Epithelial cell of esophagus (primary cell): ENCODE data around the gene DNER.

Experiments used
- DNase-seq: peaks from one replicate; pipeline ENCODE4 v3.0.0; 2010; ENCODE audit warnings: low read depth
- H3K4me3 ChIP-seq: 2 replicates; pipeline ENCODE4 v1.5.1; 2011; ENCODE audit warnings: mild to moderate bottlenecking, low read length, control low read depth
- TF ChIP-seq, protein P1 (sequence below): IDR thresholded peaks from 2 replicates; pipeline ENCODE4 v1.5.1; 2011; ENCODE audit warnings: low read depth, mild to moderate bottlenecking, low read length, control low read depth, inconsistent platforms; ENCODE audit not compliant: insufficient read depth; ENCODE audit errors: missing control alignments

DNER gene

DNA sequence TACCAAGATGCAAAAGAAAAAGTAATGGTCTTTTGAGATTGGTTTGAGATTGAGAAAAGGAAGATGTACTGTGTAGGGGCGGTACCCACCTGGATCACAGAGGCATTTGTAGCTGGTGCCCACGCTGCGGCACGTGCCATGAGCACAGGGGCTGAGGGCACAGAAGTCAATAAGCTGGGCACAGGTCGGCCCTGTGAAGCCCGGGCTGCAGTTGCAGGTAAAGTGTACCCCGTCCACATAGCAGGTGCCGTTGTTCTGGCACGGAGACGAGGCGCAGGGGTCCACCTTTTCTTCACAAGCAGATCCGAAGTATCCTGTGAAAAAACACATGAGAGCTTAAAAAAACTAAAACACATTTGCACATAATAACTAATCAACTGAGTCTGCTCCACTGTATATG lies 267.1 kb downstream of the DNER start:
- H3K4me3 ChIP-seq = no peak overlapping the region
- TF ChIP-seq, protein P1, sequence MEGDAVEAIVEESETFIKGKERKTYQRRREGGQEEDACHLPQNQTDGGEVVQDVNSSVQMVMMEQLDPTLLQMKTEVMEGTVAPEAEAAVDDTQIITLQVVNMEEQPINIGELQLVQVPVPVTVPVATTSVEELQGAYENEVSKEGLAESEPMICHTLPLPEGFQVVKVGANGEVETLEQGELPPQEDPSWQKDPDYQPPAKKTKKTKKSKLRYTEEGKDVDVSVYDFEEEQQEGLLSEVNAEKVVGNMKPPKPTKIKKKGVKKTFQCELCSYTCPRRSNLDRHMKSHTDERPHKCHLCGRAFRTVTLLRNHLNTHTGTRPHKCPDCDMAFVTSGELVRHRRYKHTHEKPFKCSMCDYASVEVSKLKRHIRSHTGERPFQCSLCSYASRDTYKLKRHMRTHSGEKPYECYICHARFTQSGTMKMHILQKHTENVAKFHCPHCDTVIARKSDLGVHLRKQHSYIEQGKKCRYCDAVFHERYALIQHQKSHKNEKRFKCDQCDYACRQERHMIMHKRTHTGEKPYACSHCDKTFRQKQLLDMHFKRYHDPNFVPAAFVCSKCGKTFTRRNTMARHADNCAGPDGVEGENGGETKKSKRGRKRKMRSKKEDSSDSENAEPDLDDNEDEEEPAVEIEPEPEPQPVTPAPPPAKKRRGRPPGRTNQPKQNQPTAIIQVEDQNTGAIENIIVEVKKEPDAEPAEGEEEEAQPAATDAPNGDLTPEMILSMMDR = no peak
- no peak for DNase-seq

DNA sequence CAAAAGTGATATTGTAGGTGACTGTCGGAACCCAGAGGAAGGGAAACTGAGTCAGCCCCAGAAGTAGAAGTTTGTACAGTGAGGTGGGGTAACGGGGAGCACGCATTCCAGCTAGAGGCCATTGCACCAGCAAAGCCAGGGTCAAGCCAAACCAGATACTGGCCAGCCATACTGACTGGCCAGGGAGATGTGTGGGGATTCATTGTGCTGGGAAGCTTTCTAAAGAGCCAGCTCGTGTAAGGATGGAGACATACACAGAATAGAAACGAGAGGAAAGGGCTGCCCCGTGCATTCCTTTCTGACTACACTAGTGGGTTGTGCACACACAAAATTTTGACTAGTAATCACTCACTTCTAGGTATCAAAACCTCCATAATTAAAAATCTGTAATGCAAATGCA lies 268.0 kb downstream of the DNER start:
- TF ChIP-seq, protein P1 = no peak
- H3K4me3 ChIP-seq = no peak overlapping the region
- DNase-seq = no peak

DNA sequence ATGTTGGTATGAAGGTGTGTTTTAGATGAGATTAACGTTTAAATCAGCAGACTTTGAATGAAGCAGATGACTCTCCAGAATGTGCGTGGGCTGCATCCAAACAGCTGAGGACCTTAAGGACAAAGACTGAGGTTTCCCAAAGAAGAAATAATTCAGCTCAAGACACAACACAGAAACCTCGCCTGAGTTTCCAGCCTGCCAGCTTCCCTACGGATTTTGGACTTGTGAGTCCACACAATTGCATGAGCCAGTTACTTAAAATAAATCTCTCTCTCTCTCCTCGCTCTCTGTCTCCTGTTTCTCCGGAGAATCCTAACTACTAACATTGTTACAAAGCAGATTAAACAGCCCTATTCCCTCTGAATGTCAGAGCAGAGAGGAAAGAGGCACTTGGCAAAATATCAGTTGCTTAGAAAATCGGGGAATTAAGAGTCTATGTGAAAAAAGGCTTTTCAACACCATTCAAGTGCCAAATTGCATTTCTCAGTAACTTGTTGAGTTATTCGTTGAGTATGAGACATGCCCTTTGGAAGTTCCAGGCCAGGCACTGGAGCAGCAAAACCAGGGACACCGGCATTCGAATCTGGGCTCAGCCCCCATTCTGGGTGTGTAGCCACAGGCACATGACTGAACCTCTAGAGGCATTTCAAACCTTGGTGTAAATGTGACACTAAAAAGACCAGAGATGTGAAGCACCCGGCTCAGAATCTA lies 268.7 kb downstream of the DNER start:
- peak; percentile 39 for DNase-seq
- TF ChIP-seq, protein P1 = no peak
- no peak overlapping the region for H3K4me3 ChIP-seq

DNA sequence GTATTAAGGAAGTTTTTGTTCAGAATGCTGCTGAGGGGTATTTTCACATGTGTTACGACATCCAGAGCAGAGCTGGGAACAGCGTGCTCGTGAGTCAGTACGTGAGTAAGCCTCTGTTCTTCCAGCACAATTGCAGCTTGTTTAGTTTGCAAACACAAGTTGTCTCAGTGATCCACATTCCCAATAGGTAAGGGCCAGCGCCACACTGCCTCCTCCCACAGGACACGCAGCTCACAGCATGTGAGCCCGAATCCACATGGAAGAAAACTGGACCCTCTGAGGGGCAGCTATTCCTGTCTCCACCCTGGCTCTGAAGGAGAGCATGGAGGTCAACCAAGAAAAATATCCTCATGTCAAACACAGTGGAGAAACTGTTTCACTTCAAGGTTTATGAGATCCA lies 269.3 kb downstream of the DNER start:
- DNase-seq = peak; percentile 98
- no peak overlapping the region for H3K4me3 ChIP-seq
- TF ChIP-seq, protein P1 = peak; percentile 34

DNA sequence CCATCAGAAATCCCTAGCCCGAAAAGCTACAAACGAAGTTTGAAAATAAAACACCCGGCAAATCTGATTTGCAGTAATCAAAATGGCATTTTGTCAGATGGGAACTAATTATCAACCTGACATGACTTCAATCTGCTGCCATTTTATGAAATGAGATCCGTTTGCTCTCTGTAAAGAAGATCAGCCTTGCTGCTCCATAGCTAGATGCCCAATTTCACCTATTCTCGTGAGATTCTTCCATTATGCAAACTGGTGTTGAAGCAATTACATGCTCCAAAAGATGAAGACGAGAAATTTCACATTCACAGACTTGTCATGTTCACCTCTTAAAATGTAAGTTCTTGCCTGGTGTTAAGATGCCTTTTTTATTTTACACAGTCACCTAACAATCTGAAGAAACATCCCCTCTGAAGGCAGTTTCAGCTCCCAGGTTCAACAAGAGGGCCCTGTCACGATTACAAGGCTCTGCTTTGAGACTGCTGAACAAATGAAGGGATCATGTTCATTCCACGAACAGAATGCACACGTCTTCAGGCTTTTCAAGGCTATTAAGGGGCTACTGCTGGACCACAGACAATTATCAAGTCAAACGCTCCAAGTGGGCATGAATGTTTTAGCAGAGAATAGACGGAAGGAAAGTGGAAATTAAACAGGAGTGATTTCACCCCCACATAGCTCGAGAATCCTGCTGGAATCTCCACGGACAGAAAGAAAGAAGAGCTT lies 270.6 kb downstream of the DNER start:
- no peak for DNase-seq
- TF ChIP-seq, protein P1 = no peak
- H3K4me3 ChIP-seq = no peak overlapping the region

DNA sequence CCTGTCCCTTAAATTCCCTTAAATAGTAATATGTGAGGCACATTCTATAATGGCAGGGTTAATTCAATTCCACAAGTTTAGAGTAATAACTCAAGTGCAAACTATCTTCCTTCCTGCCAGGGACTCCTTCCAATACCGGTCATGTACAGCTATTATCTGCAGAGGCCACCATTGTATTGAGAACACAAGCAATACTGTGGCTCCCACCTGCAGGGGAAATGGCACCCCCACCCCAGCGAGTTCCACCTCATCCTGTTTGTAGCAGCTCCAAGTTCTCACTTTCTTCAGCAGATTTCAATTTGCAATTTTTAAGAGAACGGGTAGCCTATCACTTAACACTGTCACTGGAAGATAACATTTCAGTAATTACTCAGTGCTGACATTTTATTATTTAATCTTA lies 271.2 kb downstream of the DNER start:
- TF ChIP-seq, protein P1 = no peak
- H3K4me3 ChIP-seq = no peak overlapping the region

DNA sequence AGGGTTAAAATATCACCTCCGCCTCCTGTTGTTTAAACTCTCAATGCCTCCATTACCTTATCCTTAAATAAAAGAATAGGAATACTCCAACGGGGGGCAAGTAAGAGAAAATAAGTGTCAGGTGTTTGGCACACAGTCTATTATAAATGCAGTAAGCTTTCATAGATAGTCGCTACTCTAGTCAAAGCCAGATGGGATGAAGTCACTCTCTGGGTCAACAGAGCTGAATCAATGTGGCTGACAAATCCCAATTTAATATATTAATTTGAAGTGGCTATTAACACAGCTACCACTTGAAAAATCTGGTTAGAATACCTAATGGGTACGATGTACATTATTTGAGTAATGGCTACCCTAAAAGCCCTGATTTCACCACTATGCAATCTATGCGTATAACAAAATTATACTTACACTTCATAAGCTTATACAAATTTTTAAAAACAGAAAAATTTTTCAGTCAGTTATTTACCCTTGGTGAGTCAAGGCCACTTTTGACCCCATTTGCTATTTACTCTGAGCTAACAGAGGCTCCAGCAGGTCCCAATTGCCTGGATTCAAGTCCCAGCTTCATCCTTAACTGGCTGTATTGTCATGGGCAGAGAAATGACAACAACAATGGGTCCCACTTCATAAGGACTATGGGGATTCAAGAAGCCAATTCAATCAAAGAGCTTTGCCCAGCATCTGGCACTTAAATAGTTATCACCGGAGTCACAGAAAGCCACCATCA lies 275.8 kb downstream of the DNER start:
- TF ChIP-seq, protein P1 = no peak
- no peak overlapping the region for H3K4me3 ChIP-seq
- no peak for DNase-seq

More for the DNA sequence above, 271.2 kb downstream of the DNER start:
- no peak for DNase-seq
